Liver (tissue), 9 donors: ENCODE measurements around the gene UNC13C. TPM values are rescaled to one million over a fixed set of nuclear protein-coding genes. Genes with fewer than 3 reads are reported as not detected.

Source experiments
- DNase-seq: peaks from one replicate; pipeline ENCODE4 v3.0.0-alpha.2; 2017; ENCODE audit warnings: low spot score
- H3K27ac ChIP-seq, 2 donors: one replicate each; pipeline ENCODE4 v1.7.0; 2013; ENCODE audit warnings: inconsistent platforms in 2 of 2, low read length in 2 of 2, control low read depth in 1 of 2, low read depth in 1 of 2, mild to moderate bottlenecking in 1 of 2
- H3K27me3 ChIP-seq, 4 donors: one replicate each; pipeline versions ENCODE4 v1.6.1 to v1.7.0; 2013; ENCODE audit warnings: low read length in 3 of 4, inconsistent platforms in 1 of 4, mild to moderate bottlenecking in 1 of 4, moderate library complexity in 1 of 4; ENCODE audit not compliant: control insufficient read depth in 4 of 4, insufficient read depth in 4 of 4
- H3K36me3 ChIP-seq, 4 donors: one replicate each; pipeline versions ENCODE4 v1.6.1 to v1.7.0; 2013; ENCODE audit warnings: low read length in 3 of 4, mild to moderate bottlenecking in 3 of 4, low read depth in 1 of 4, moderate library complexity in 1 of 4; ENCODE audit not compliant: control insufficient read depth in 4 of 4, insufficient read depth in 3 of 4
- H3K4me1 ChIP-seq, 4 donors: one replicate each; pipeline versions ENCODE4 v1.6.1 to v1.7.0; 2013; ENCODE audit warnings: low read length in 3 of 4, mild to moderate bottlenecking in 3 of 4, moderate library complexity in 1 of 4; ENCODE audit not compliant: control insufficient read depth in 4 of 4, insufficient read depth in 4 of 4
- H3K4me3 ChIP-seq, 3 donors: one replicate each; pipeline versions ENCODE4 v1.6.1 to v1.7.0; 2013; ENCODE audit warnings: low read length in 3 of 3, control low read depth in 1 of 3, low read depth in 1 of 3, mild to moderate bottlenecking in 1 of 3
- H3K9ac ChIP-seq, 2 donors: one replicate each; pipeline ENCODE4 v1.7.0; 2013; ENCODE audit warnings: low read length in 2 of 2, mild to moderate bottlenecking in 2 of 2, moderate library complexity in 2 of 2, control low read depth in 1 of 2, low read depth in 1 of 2
- H3K9me3 ChIP-seq, 4 donors: one replicate each; pipeline versions ENCODE4 v1.6.1 to v1.7.0; 2013; ENCODE audit warnings: low read length in 3 of 4; ENCODE audit not compliant: control insufficient read depth in 4 of 4
- ATF3 ChIP-seq: IDR thresholded peaks from 2 replicates; pipeline ENCODE4 v1.6.1; 2016; ENCODE audit warnings: antibody characterized with exemption
- EGR1 ChIP-seq, 2 donors: IDR thresholded peaks; 2 replicates each; pipeline ENCODE4 v1.6.1; 2016 to 2018; ENCODE audit warnings: antibody characterized with exemption in 2 of 2, low read depth in 2 of 2
- FOXA1 ChIP-seq: IDR thresholded peaks from 2 replicates; pipeline ENCODE4 v1.6.1; 2016; ENCODE audit warnings: antibody characterized with exemption
- FOXA2 ChIP-seq: IDR thresholded peaks from 2 replicates; pipeline ENCODE4 v1.6.1; 2016; ENCODE audit warnings: antibody characterized with exemption
- GABPA ChIP-seq, 2 donors: IDR thresholded peaks in 1 of 2; conservative IDR thresholded peaks in 1 of 2; 2 replicates each; pipeline ENCODE4 v1.6.1; 2016; ENCODE audit warnings: antibody characterized with exemption in 2 of 2, mild to moderate bottlenecking in 1 of 2, moderate library complexity in 1 of 2
- HNF4A ChIP-seq, 2 donors: conservative IDR thresholded peaks; 2 replicates each; pipeline ENCODE4 v1.6.1; 2016; ENCODE audit warnings: antibody characterized with exemption in 2 of 2, mild to moderate bottlenecking in 2 of 2
- HNF4G ChIP-seq: IDR thresholded peaks from 2 replicates; pipeline ENCODE4 v1.6.1; 2016; ENCODE audit warnings: antibody characterized with exemption
- JUND ChIP-seq, 2 donors: IDR thresholded peaks; 2 replicates each; pipeline ENCODE4 v1.6.1; 2016; ENCODE audit warnings: antibody characterized with exemption in 2 of 2
- MAX ChIP-seq: IDR thresholded peaks from 2 replicates; pipeline ENCODE4 v1.6.1; 2016; ENCODE audit warnings: antibody characterized with exemption
- NR2F2 ChIP-seq: IDR thresholded peaks from 2 replicates; pipeline ENCODE4 v1.6.1; 2016; ENCODE audit warnings: antibody characterized with exemption
- RAD21 ChIP-seq, 2 donors: IDR thresholded peaks; 2 replicates each; pipeline ENCODE4 v1.6.1; 2016; ENCODE audit warnings: antibody characterized with exemption in 2 of 2, mild to moderate bottlenecking in 2 of 2
- REST ChIP-seq: IDR thresholded peaks from 2 replicates; pipeline ENCODE4 v1.6.1; 2016; ENCODE audit warnings: antibody characterized with exemption, mild to moderate bottlenecking
- RXRA ChIP-seq, 2 donors: IDR thresholded peaks; 2 replicates each; pipeline ENCODE4 v1.6.1; 2017 to 2018; ENCODE audit warnings: antibody characterized with exemption in 2 of 2, mild to moderate bottlenecking in 1 of 2
- SP1 ChIP-seq: IDR thresholded peaks from 2 replicates; pipeline ENCODE4 v1.6.1; 2018; ENCODE audit warnings: antibody characterized with exemption, mild to moderate bottlenecking
- TAF1 ChIP-seq: conservative IDR thresholded peaks from 2 replicates; pipeline ENCODE4 v1.6.1; 2016; ENCODE audit warnings: antibody characterized with exemption, mild to moderate bottlenecking
- YY1 ChIP-seq: IDR thresholded peaks from 2 replicates; pipeline ENCODE4 v1.6.1; 2016; ENCODE audit warnings: antibody characterized with exemption, mild to moderate bottlenecking
- WGBS: extraction: QIAGEN DNeasy Blood & Tissue Kit; methylation state at CpG from one replicate; pipeline ENCODE4 v1.1.7; 2013; 5-methylcytosine and 5-hydroxymethylcytosine counted together
- polyA plus RNA-seq, 2 donors: library from polyadenylated mRNA; stranded (reverse) in 1 of 2; unstranded in 1 of 2; fragments of 200-250 nt in 1 of 2; fragments of >200 nt in 1 of 2; fragmentation: Nextera tagmentation in 1 of 2; extraction: Ambion mirVana in 1 of 2; gene quantifications; one replicate each; pipeline versions ENCODE4 v1.2.1 to v1.2.3, GENCODE V29; 2013 to 2015
- total RNA-seq, 2 donors: library from RNA; depleted of rRNA; stranded (reverse); fragments of >200 nt; gene quantifications; one replicate each; pipeline ENCODE4 v1.2.3, GENCODE V29; 2014
- TF ChIP-seq, protein P1 (sequence below): IDR thresholded peaks from 2 replicates; pipeline ENCODE4 v1.6.1; 2016; ENCODE audit warnings: antibody characterized with exemption
- TF ChIP-seq, protein P2 (sequence below): fragments of 150-350 bp; IDR thresholded peaks from 2 replicates; pipeline ENCODE4 v1.5.1; 2017; ENCODE audit warnings: improper control_type of control experiment, low read depth, low read length; ENCODE audit not compliant: missing input control
- donor health status: healthy.
- donor health status: healthy.
- donor health status: healthy.
- donor health status: healthy.
- donor health status: healthy.

The UNC13C gene
- total and polyA plus RNA-seq, 4 donors = 0.19 TPM; not detected in 3

- no peak for DNase-seq
- WGBS = 75% methylated on average over 3 of the region's 3 CpGs
- no peaks in the 10 kb centered on the region for H3K36me3 ChIP-seq
- TF ChIP-seq ATF3 = no peak
- TF ChIP-seq SP1 = no peak
- TF ChIP-seq MAX = no peak
- TF ChIP-seq RAD21 (IDR thresholded peaks at IDR 0.05) = no peak
- no peak for TF ChIP-seq HNF4G
- no peak for TF ChIP-seq JUND (IDR thresholded peaks at IDR 0.05)
- TF ChIP-seq REST = no peak
- TF ChIP-seq HNF4A (conservative IDR thresholded peaks at IDR 0.05) = no peak
- TF ChIP-seq FOXA1 = no peak
- no peak for TF ChIP-seq GABPA (IDR thresholded peaks at IDR 0.05 in 1 of 2, conservative IDR thresholded peaks at IDR 0.05 in 1 of 2)
- TF ChIP-seq, protein P1, sequence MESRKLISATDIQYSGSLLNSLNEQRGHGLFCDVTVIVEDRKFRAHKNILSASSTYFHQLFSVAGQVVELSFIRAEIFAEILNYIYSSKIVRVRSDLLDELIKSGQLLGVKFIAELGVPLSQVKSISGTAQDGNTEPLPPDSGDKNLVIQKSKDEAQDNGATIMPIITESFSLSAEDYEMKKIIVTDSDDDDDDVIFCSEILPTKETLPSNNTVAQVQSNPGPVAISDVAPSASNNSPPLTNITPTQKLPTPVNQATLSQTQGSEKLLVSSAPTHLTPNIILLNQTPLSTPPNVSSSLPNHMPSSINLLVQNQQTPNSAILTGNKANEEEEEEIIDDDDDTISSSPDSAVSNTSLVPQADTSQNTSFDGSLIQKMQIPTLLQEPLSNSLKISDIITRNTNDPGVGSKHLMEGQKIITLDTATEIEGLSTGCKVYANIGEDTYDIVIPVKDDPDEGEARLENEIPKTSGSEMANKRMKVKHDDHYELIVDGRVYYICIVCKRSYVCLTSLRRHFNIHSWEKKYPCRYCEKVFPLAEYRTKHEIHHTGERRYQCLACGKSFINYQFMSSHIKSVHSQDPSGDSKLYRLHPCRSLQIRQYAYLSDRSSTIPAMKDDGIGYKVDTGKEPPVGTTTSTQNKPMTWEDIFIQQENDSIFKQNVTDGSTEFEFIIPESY = no peak
- TF ChIP-seq FOXA2 = no peak
- TF ChIP-seq, protein P2, sequence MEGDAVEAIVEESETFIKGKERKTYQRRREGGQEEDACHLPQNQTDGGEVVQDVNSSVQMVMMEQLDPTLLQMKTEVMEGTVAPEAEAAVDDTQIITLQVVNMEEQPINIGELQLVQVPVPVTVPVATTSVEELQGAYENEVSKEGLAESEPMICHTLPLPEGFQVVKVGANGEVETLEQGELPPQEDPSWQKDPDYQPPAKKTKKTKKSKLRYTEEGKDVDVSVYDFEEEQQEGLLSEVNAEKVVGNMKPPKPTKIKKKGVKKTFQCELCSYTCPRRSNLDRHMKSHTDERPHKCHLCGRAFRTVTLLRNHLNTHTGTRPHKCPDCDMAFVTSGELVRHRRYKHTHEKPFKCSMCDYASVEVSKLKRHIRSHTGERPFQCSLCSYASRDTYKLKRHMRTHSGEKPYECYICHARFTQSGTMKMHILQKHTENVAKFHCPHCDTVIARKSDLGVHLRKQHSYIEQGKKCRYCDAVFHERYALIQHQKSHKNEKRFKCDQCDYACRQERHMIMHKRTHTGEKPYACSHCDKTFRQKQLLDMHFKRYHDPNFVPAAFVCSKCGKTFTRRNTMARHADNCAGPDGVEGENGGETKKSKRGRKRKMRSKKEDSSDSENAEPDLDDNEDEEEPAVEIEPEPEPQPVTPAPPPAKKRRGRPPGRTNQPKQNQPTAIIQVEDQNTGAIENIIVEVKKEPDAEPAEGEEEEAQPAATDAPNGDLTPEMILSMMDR = no peak
- no peak for TF ChIP-seq RXRA (IDR thresholded peaks at IDR 0.05)
- TF ChIP-seq EGR1 (IDR thresholded peaks at IDR 0.05; ENCODE audit: low read depth in 2 of 2) = no peak
- no peak for TF ChIP-seq TAF1
- no peak for TF ChIP-seq NR2F2
- TF ChIP-seq YY1 = no peak
- no peak overlapping the region for H3K27ac ChIP-seq
- H3K4me1 ChIP-seq = peaks cover 0 to 10% (median 8%) of the 10 kb centered on the region in 4 donors
- H3K27me3 ChIP-seq = no peaks in the 10 kb centered on the region
- no peak overlapping the region for H3K4me3 ChIP-seq
- H3K9ac ChIP-seq = no peak overlapping the region
- H3K9me3 ChIP-seq = no peaks in the 10 kb centered on the region
Measured at GRCh38 chr15:54033356-54033860, 55.2 kb downstream of the UNC13C start.
